ENCODE measurements around the gene ABCD2. TPM values are rescaled to one million over a fixed set of nuclear protein-coding genes. Genes with fewer than 3 reads are reported as not detected.

Gene ABCD2
- polyA plus RNA-seq, 1 donor from 2014 or later = 0.43 TPM

- Histone ChIP-seq H3K9me2 (ENCODE audit: insufficient read depth, low read length) (no peaks in the 10 kb centered on the region), H3K4me3 (ENCODE audit: low read length) (no peak overlapping the region), H4K20me1 (ENCODE audit: insufficient read depth) (no peaks in the 10 kb centered on the region), H3K27ac (ENCODE audit: low read length) (no peak overlapping the region), H3K27me3 (ENCODE audit: insufficient read depth, low read depth, low read length) (no peaks in the 10 kb centered on the region), H2AFZ (ENCODE audit: low read depth, low read length) (no peak overlapping the region), H3K9ac (ENCODE audit: low read length) (no peak overlapping the region), H3F3A (ENCODE audit: insufficient read depth, low read length, poor library complexity, severe bottlenecking) (no peaks in the 10 kb centered on the region), H3K79me2 (replicated peaks; ENCODE audit: insufficient read depth, low read length) (no peaks in the 10 kb centered on the region), H3K4me2 (ENCODE audit: low read length) (no peak overlapping the region), H3K9me3 (ENCODE audit: low read length) (no peaks in the 10 kb centered on the region), H3K36me3 (ENCODE audit: insufficient read depth, low read length) (no peaks in the 10 kb centered on the region)
- TF ChIP-seq EP300 (conservative IDR thresholded peaks at IDR 0.05; ENCODE audit: poor library complexity, severe bottlenecking) (no peak), EZH2 (IDR thresholded peaks at IDR 0.05; ENCODE audit: borderline replicate concordance, insufficient read depth, low read length, poor library complexity, severe bottlenecking) (no peak), CTCF (IDR thresholded peaks at IDR 0.05; ENCODE audit: poor library complexity, severe bottlenecking) (no peak), RAD21 (conservative IDR thresholded peaks at IDR 0.05) (no peak), REST (IDR thresholded peaks at IDR 0.05; ENCODE audit: borderline replicate concordance) (no peak), TAF1 (IDR thresholded peaks at IDR 0.05; ENCODE audit: low read depth) (no peak), MXI1 (conservative IDR thresholded peaks at IDR 0.05; ENCODE audit: poor library complexity, severe bottlenecking) (no peak), POLR2AphosphoS5 (IDR thresholded peaks at IDR 0.05) (no peak), SMC3 (conservative IDR thresholded peaks at IDR 0.05; ENCODE audit: poor library complexity) (no peak)
Measured at GRCh38 chr12:39588348-39588747, 31.3 kb downstream of the ABCD2 start.

- H3K27me3 ChIP-seq (ENCODE audit: insufficient read depth, low read depth, low read length) = no peaks in the 10 kb centered on the region
- H3K9me3 ChIP-seq (ENCODE audit: low read length) = no peaks in the 10 kb centered on the region
- no peaks in the 10 kb centered on the region for H3K36me3 ChIP-seq (ENCODE audit: insufficient read depth, low read length)
- no peaks in the 10 kb centered on the region for H3F3A ChIP-seq (ENCODE audit: insufficient read depth, low read length, poor library complexity, severe bottlenecking)
- no peaks in the 10 kb centered on the region for H3K79me2 ChIP-seq (replicated peaks; ENCODE audit: insufficient read depth, low read length)
- H3K9ac ChIP-seq (ENCODE audit: low read length) = no peak overlapping the region
- no peaks in the 10 kb centered on the region for H3K9me2 ChIP-seq (ENCODE audit: insufficient read depth, low read length)
- H3K4me2 ChIP-seq (ENCODE audit: low read length) = no peak overlapping the region
- H4K20me1 ChIP-seq (ENCODE audit: insufficient read depth) = no peaks in the 10 kb centered on the region
- H2AFZ ChIP-seq (ENCODE audit: low read depth, low read length) = no peak overlapping the region
- H3K27ac ChIP-seq (ENCODE audit: low read length) = no peak overlapping the region
- TF ChIP-seq EZH2 (IDR thresholded peaks at IDR 0.05; ENCODE audit: borderline replicate concordance, insufficient read depth, low read length, poor library complexity, severe bottlenecking) (no peak), TAF1 (IDR thresholded peaks at IDR 0.05; ENCODE audit: low read depth) (no peak), POLR2AphosphoS5 (IDR thresholded peaks at IDR 0.05) (no peak)
- no peak overlapping the region for H3K4me3 ChIP-seq (ENCODE audit: low read length)
Measured at GRCh38 chr12:39587225-39587624, 32.4 kb downstream of the ABCD2 start.

- Histone ChIP-seq H3K79me2 (replicated peaks; ENCODE audit: insufficient read depth, low read length) (no peaks in the 10 kb centered on the region), H4K20me1 (ENCODE audit: insufficient read depth) (no peaks in the 10 kb centered on the region), H2AFZ (ENCODE audit: low read depth, low read length) (no peak overlapping the region), H3F3A (ENCODE audit: insufficient read depth, low read length, poor library complexity, severe bottlenecking) (no peaks in the 10 kb centered on the region), H3K4me3 (ENCODE audit: low read length) (no peak overlapping the region), H3K4me2 (ENCODE audit: low read length) (no peak overlapping the region), H3K27me3 (ENCODE audit: insufficient read depth, low read depth, low read length) (no peaks in the 10 kb centered on the region), H3K27ac (ENCODE audit: low read length) (no peak overlapping the region), H3K9ac (ENCODE audit: low read length) (no peak overlapping the region), H3K9me3 (ENCODE audit: low read length) (no peaks in the 10 kb centered on the region), H3K9me2 (ENCODE audit: insufficient read depth, low read length) (no peaks in the 10 kb centered on the region), H3K36me3 (ENCODE audit: insufficient read depth, low read length) (no peaks in the 10 kb centered on the region)
- no peak for TF ChIP-seq REST (IDR thresholded peaks at IDR 0.05; ENCODE audit: borderline replicate concordance)
- no peak for TF ChIP-seq EP300 (conservative IDR thresholded peaks at IDR 0.05; ENCODE audit: poor library complexity, severe bottlenecking)
- no peak for TF ChIP-seq MXI1 (conservative IDR thresholded peaks at IDR 0.05; ENCODE audit: poor library complexity, severe bottlenecking)
- TF ChIP-seq TAF1 (IDR thresholded peaks at IDR 0.05; ENCODE audit: low read depth) = no peak
- TF ChIP-seq RAD21 (conservative IDR thresholded peaks at IDR 0.05) = no peak
- no peak for TF ChIP-seq EZH2 (IDR thresholded peaks at IDR 0.05; ENCODE audit: borderline replicate concordance, insufficient read depth, low read length, poor library complexity, severe bottlenecking)
- TF ChIP-seq CTCF (IDR thresholded peaks at IDR 0.05; ENCODE audit: poor library complexity, severe bottlenecking) = no peak
Measured at GRCh38 chr12:39586816-39587215, 32.8 kb downstream of the ABCD2 start.
